ENCODE data around the gene CENPO. TPM values are rescaled to one million over a fixed set of nuclear protein-coding genes. Genes with fewer than 3 reads are reported as not detected.
A peak's percentile ranks its signal among the peaks of the same experiment; 100 is the strongest.
"Not testable (repeated sequence)": the region's sequence is repeated elsewhere in the genome, so short reads cannot be mapped to it uniquely, and the experiment has no call there.

Gene CENPO
- total RNA-seq, 1 donor from 2014 or later, result 12.5 TPM

DNA sequence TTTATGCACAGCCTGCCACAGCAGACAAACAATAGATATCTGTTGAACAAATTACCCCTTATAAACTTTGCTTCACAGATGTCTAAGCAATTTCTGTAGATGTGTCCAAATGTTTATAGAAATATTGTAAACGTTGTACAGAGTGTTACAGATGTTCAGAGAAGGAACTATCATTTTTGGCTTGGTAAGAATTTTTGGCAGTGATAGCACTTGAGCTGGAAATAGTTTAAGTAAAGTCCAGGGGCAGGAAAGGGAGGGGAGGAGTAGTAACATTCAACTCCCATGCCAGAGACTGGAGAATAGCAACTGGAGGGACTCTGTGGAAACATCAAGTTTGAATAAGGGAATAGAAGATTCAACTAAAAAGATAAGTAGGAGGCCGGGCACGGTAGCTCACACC, 4.4 kb upstream of the CENPO start:
- DNase-seq (ENCODE audit: low read depth in 2 of 2), result no peak

- DNase-seq (ENCODE audit: low read depth in 2 of 2), result no peak
Observed at GRCh38 chr2:24791452-24791851, 1.8 kb upstream of the CENPO start.

GRCh38 chr2:24792542-24792873, 717 bp upstream of the CENPO start:
- no peak for DNase-seq (ENCODE audit: low read depth in 2 of 2)

DNA sequence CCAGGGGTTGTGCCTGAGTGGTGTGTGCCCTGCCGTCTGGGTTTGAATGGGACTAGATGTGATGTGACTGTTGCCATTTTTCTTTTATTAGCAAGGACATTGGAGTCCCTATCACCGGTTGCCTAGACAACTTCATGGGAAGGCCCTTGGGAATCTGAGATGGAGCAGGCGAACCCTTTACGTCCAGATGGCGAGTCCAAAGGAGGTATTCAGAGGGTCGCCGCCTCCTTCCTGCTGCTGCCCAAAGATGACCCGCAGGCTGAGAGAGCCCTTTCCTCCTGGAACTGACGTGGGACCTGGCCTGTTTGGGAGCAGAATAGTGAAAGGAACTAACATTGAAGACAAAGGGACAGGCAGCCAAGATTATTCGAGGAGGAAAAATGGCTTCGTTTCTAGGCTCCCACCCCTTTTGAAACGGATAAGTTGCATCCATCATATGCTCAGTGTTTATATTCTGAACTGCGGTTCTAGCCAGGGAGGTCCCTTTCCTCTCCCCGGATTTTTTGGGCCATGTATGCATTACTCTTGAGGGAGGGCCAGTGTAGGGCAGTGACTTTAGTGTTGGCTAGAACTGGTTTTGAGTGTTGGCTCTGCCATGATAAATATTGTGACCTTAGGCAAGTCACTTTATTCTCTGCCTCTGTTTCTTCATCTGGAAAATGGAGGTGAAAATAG, 673 bp downstream of the CENPO start:
- peak; percentile 1 to 51 for DNase-seq (ENCODE audit: low read depth in 2 of 2)

GRCh38 chr2:24797644-24798043, 4.4 kb downstream of the CENPO start:
- DNase-seq (ENCODE audit: low read depth in 2 of 2), result no peak

DNA sequence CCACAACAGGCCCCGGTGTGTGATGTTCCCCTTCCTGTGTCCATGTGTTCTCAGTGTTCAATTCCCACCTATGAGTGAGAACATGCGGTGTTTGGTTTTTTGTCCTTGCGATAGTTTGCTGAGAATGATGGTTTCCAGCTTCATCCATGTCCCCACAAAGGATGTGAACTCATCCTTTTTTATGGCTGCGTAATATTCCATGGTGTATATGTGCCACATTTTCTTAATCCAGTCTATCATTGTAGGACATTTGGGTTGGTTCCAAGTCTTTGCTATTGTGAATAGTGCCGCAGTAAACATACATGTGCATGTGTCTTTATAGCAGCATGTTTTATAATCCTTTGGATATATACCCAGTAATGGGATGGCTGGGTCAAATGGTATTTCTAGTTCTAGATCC, 7.3 kb downstream of the CENPO start:
- not testable (repeated sequence) for DNase-seq (ENCODE audit: low read depth in 2 of 2)

DNA sequence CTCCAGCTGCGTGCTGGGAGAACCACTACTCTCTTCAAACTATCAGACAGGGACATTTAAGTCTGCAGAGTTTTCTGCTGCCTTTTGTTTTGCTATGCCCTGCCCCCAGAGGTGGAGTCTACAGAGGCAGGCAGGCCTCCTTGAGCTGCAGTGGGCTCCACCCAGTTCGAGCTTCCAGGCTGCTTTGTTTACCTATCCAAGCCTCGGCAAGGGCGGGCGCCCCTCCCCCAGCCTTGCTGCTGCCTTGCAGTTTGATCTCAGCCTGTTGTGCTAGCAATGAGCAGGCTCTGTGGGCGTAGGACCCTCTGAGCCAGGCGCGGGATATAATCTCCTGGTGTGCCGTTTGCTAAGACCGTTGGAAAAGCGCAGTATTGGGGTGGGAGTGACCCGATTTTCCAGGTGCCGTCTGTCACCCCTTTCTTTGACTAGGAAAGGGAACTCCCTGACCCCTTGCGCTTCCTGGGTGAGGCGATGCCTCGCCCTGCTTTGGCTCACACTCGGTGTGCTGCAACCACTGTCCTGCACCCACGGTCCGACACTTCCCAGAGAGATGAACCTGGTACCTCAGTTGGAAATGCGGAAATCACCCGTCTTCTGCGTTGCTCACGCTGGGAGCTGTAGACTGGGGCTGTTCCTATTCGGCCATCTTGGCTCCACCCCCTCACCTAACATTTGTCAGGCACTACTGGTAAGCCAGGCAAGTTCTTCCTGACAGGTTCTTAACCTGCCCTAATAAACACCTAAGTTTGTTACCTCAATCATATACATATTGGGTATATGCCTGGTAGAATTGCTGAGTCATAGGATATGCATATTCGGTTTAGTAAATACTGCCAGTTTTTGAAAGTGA, 12.8 kb downstream of the CENPO start:
- DNase-seq (ENCODE audit: low read depth in 2 of 2), result not testable (repeated sequence)

DNA sequence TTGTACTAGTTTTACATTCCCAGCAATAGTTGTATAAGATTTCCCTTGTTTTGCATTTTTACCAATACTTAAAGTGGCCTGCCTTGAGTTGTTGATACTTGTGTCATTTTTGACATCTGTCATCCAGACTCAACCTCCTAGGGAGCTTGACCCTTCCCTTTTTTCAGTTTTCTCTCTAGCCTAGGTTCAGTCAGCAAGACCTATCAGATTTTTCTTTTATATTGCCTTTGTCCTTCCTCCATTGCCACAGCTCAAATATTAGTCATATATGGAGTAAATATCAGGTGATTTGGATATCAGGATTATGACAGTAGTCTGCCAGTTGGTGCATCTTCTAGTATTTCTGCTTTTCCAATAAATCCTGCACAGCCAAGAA, 13.4 kb downstream of the CENPO start:
- no peak for DNase-seq (ENCODE audit: low read depth in 2 of 2)

GRCh38 chr2:24809316-24810007, 16.2 kb downstream of the CENPO start:
- DNase-seq (ENCODE audit: low read depth in 2 of 2), result no peak

GRCh38 chr2:24813691-24814137, 20.5 kb downstream of the CENPO start:
- DNase-seq (ENCODE audit: low read depth in 2 of 2), result no peak

DNA sequence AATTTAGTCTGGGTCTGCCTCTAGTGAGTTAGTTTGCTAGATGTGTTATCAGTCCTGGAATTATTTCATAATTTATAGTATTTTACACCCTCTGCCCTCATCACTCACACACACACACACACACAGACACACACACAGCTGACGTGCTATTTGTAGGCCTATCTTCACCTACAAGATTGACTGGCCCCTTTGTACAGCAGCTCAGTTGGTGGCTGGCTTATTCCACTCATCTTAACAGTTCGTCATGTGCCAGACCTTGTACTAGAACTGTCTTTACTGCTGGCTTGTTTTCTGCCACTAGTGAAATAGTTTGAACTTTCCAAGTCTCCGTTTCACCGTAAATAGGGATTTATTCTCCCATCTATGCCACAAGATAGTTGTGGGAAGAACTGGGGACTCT, 21.3 kb downstream of the CENPO start:
- no peak for DNase-seq (ENCODE audit: low read depth in 2 of 2)

DNA sequence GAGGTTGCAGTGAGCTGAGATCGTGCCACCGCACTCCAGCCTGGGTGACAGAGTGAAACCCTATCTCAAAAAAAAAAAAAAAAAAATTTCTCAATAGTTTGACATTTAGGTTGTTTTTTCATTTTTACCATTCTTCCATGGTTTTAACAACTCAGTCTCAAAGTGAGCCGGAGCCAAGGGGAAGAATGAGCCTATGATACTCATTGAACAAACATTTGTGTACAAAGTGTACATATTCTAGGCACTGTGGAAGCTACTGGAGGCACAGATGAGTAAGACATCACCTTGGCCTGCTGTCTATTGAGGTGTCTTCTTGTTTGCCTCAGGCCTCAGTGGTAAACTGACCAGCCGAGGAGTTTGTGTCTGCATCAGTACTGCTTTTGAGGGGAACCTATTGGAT, 21.9 kb downstream of the CENPO start:
- DNase-seq (ENCODE audit: low read depth in 2 of 2), result no peak

- DNase-seq (ENCODE audit: low read depth in 2 of 2), result no peak
Observed at GRCh38 chr2:24816404-24816803, 23.2 kb downstream of the CENPO start.

GRCh38 chr2:24816884-24817283, 23.7 kb downstream of the CENPO start:
- peak in 1 of 2 donors; percentile 84 for DNase-seq (ENCODE audit: low read depth in 2 of 2)

GRCh38 chr2:24818721-24819167, 25.5 kb downstream of the CENPO start:
- DNase-seq (ENCODE audit: low read depth in 2 of 2), result no peak

- no peak for DNase-seq (ENCODE audit: low read depth in 2 of 2)
Observed at GRCh38 chr2:24819442-24820174, 26.4 kb downstream of the CENPO start.

GRCh38 chr2:24820175-24820513, 26.9 kb downstream of the CENPO start:
- no peak for DNase-seq (ENCODE audit: low read depth in 2 of 2)

DNA sequence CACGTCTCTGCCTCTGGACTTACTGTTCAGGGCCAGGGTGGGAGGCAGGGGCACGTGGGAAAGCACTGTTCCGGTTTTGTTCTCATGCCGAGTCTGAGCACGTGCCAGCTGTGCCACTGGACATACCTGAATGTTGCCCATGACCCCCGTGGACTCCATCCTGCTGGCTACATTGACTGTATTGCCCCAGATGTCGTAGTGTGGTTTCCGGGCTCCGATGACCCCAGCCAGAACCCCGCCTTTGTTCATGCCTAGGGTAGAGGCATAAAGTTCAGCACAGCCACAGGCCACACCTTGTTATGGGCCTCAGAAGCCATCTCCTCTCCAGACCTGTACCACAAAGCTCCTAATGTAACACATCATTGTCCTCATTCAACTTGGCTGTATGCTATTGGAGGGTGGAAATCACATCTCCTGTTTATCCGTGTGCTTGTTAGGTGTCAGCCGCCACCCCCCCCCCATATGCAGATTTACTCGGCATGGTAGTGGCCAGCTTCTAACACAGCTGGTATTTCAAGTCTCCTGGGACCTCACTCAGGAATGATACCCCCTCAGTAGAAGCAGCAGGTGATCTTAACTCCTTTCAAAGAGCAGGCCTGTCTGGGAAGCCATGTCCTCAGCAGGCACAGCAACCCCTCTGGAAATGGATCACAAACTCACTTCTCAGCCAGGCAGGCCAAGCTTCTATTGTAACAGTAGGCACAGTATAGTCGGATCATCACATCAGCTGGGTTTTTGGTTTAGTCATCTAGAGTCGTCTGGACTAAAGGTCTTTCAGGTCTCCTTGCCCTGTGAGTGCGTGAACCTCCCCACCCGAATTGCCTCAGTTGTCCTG, 27.6 kb downstream of the CENPO start:
- no peak for DNase-seq (ENCODE audit: low read depth in 2 of 2)

- no peak for DNase-seq (ENCODE audit: low read depth in 2 of 2)
Observed at GRCh38 chr2:24821433-24821891, 28.2 kb downstream of the CENPO start.

- no peak for DNase-seq (ENCODE audit: low read depth in 2 of 2)
Observed at GRCh38 chr2:24822049-24822706, 29.0 kb downstream of the CENPO start.

Measured in dermis microvascular lymphatic vessel endothelial cell (primary cell).